ENCODE measurements around the gene EXO1.
A peak's percentile ranks its signal among the peaks of the same experiment; 100 is the strongest.

EXO1 gene

GRCh38 chr1:241817331-241817792 is 30.6 kb upstream of the EXO1 start:
- no peaks in the 10 kb centered on the region for H3K9me3 ChIP-seq (ENCODE audit: control insufficient read depth, insufficient read depth, low read depth, low read length)
- POLR2A ChIA-PET: no interaction called here
- H3K36me3 ChIP-seq (ENCODE audit: control insufficient read depth in 2 of 2, insufficient read depth in 1 of 2, low read length in 2 of 2): no peaks in the 10 kb centered on the region
- H3K27ac ChIP-seq (ENCODE audit: extremely low read depth, low read depth, low read length): no peak overlapping the region
- H3K4me1 ChIP-seq (ENCODE audit: control insufficient read depth, insufficient read depth, low read length): no peaks in the 10 kb centered on the region
- CTCF ChIA-PET: interaction anchor here (0.6 to 1.2 kb wide), 3 partner anchors 9 to 148 kb away, joined by 3 read pairs; no protein-coding TSS in a partner anchor
- TF ChIP-seq SALL2 (tag by site-specific recombination; IDR thresholded peaks at IDR 0.05; ENCODE audit: borderline replicate concordance) (no peak), HOXC10 (CRISPR knock-in tag; IDR thresholded peaks at IDR 0.05) (0 out of 2 replicates have a peak, but pooled peaks have one; percentile 42), SP3 (tag by site-specific recombination; IDR thresholded peaks at IDR 0.05) (no peak), ZNF776 (tag by site-specific recombination; IDR thresholded peaks at IDR 0.05; ENCODE audit: borderline replicate concordance) (no peak), ZBTB21 (tag by site-specific recombination; IDR thresholded peaks at IDR 0.05) (peak; percentile 31; the same call in 1 of the 2 replicates), HOXD13 (CRISPR knock-in tag; IDR thresholded peaks at IDR 0.05; ENCODE audit: borderline replicate concordance) (no peak), ZNF19 (tag by site-specific recombination; IDR thresholded peaks at IDR 0.05; ENCODE audit: low read depth) (no peak), ZNF670 (tag by site-specific recombination; IDR thresholded peaks at IDR 0.05; ENCODE audit: low read depth) (no peak), KLF8 (tag by site-specific recombination; IDR thresholded peaks at IDR 0.05) (no peak), ZNF174 (tag by site-specific recombination; IDR thresholded peaks at IDR 0.05) (no peak), PRDM6 (tag by site-specific recombination; IDR thresholded peaks at IDR 0.05) (peak; percentile 52), YY1 (tag by site-specific recombination; IDR thresholded peaks at IDR 0.05) (no peak), MZF1 (tag by site-specific recombination; IDR thresholded peaks at IDR 0.05; ENCODE audit: borderline replicate concordance) (no peak), ZIC2 (tag by site-specific recombination; IDR thresholded peaks at IDR 0.05) (no peak), ZNF558 (tag by site-specific recombination; IDR thresholded peaks at IDR 0.05) (no peak), ZNF18 (tag by site-specific recombination; IDR thresholded peaks at IDR 0.05) (no peak), ZNF518A (tag by site-specific recombination; conservative IDR thresholded peaks at IDR 0.05; ENCODE audit: low read depth) (no peak), ZNF449 (tag by site-specific recombination; IDR thresholded peaks at IDR 0.05) (no peak), RBAK (tag by site-specific recombination; IDR thresholded peaks at IDR 0.05) (no peak), ZNF544 (tag by site-specific recombination; IDR thresholded peaks at IDR 0.05) (no peak), ZNF16 (tag by site-specific recombination; IDR thresholded peaks at IDR 0.05; ENCODE audit: low read depth) (no peak), ZNF571 (tag by site-specific recombination; IDR thresholded peaks at IDR 0.05) (no peak), ZNF341 (tag by site-specific recombination; IDR thresholded peaks at IDR 0.05; ENCODE audit: low read depth) (no peak), YY2 (tag by site-specific recombination; IDR thresholded peaks at IDR 0.05) (no peak), ZNF837 (tag by site-specific recombination; IDR thresholded peaks at IDR 0.05) (no peak)
- H3K4me3 ChIP-seq (ENCODE audit: low read depth, low read length): no peak overlapping the region

All from HEK293 (cell line).